Lower lobe of right lung (tissue), 2 donors: Measurements from ENCODE around the gene PTPRG. TPM values are rescaled to one million over a fixed set of nuclear protein-coding genes. Genes with fewer than 3 reads are reported as not detected.

Experiments
- ATAC-seq, 2 donors: fragments of 200-7000 bp; cut with Tn5 transposase; one replicate each; pipeline ENCODE4 v1.9.1; 2020 to 2022; ENCODE audit warnings: mild to moderate bottlenecking in 2 of 2, moderate library complexity in 2 of 2
- DNase-seq: peaks from one replicate; pipeline ENCODE4 v3.0.0-alpha.2; 2020
- H3K27ac ChIP-seq: fragments of 200-600 bp; one replicate; pipeline ENCODE4 v1.8.0; 2022
- H3K27me3 ChIP-seq: fragments of 200-600 bp; one replicate; pipeline ENCODE4 v1.8.0; 2022; ENCODE audit warnings: low read depth
- H3K36me3 ChIP-seq: fragments of 200-600 bp; one replicate; pipeline ENCODE4 v1.8.0; 2022; ENCODE audit warnings: mild to moderate bottlenecking
- H3K4me1 ChIP-seq: fragments of 200-600 bp; one replicate; pipeline ENCODE4 v1.8.0; 2022
- H3K4me3 ChIP-seq: fragments of 200-600 bp; one replicate; pipeline ENCODE4 v1.8.0; 2022; ENCODE audit warnings: mild to moderate bottlenecking
- H3K9me3 ChIP-seq: fragments of 200-600 bp; one replicate; pipeline ENCODE4 v1.8.0; 2022
- intact Hi-C: fragments of 100-400 bp; cut with DNase I; formaldehyde crosslinking; loops from one replicate; pipeline ENCODE4 v1.11.0; 2022
- total RNA-seq: library from RNA; stranded (reverse); fragmentation: NEBNext Ultra II Directional; extraction: Animal tissue kit (Norgen Biotek cat#: 25700); gene quantifications from one replicate; pipeline ENCODE4 v1.2.1, GENCODE V29; 2021
- TF ChIP-seq, protein P1 (sequence below): fragments of 200-600 bp; IDR thresholded peaks from one replicate; pipeline ENCODE4 v1.8.0; 2022; ENCODE audit warnings: antibody characterized with exemption, mild to moderate bottlenecking
- donor health status: DM: no; HTN: yes; CAD: no; lungs with severe emphysema.

The PTPRG gene
- total RNA-seq, 1 donor from 2014 or later: 67.6 TPM

DNA sequence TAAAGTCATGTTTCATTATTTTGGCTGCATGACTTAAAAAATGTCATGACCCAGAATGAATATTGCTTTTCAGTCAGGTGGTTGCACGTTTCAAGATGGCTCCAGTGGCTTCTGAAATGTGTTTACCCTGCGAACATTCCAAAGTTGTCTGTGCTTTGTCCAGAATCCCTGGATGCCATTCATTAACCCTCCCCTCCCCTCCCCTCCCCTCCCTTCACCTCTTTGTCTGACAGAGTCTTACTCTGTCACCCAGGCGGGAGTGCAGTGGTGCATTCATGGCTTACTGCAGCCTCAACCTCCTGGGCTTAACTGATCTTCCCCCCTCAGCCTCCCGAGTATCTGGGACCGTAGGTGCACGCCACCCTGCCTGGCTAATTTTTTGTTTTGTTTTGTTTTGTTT is 308.0 kb downstream of the PTPRG start:
- no peak overlapping the region for H3K4me3 ChIP-seq
- H3K27me3 ChIP-seq: no peaks in the 10 kb centered on the region
- H3K27ac ChIP-seq: no peak overlapping the region
- no peak for ATAC-seq
- TF ChIP-seq, protein P1, sequence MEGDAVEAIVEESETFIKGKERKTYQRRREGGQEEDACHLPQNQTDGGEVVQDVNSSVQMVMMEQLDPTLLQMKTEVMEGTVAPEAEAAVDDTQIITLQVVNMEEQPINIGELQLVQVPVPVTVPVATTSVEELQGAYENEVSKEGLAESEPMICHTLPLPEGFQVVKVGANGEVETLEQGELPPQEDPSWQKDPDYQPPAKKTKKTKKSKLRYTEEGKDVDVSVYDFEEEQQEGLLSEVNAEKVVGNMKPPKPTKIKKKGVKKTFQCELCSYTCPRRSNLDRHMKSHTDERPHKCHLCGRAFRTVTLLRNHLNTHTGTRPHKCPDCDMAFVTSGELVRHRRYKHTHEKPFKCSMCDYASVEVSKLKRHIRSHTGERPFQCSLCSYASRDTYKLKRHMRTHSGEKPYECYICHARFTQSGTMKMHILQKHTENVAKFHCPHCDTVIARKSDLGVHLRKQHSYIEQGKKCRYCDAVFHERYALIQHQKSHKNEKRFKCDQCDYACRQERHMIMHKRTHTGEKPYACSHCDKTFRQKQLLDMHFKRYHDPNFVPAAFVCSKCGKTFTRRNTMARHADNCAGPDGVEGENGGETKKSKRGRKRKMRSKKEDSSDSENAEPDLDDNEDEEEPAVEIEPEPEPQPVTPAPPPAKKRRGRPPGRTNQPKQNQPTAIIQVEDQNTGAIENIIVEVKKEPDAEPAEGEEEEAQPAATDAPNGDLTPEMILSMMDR: no peak
- no peaks in the 10 kb centered on the region for H3K9me3 ChIP-seq
- no peak for DNase-seq
- H3K36me3 ChIP-seq: no peaks in the 10 kb centered on the region
- no peaks in the 10 kb centered on the region for H3K4me1 ChIP-seq
- intact Hi-C loops: no loop called here

DNA sequence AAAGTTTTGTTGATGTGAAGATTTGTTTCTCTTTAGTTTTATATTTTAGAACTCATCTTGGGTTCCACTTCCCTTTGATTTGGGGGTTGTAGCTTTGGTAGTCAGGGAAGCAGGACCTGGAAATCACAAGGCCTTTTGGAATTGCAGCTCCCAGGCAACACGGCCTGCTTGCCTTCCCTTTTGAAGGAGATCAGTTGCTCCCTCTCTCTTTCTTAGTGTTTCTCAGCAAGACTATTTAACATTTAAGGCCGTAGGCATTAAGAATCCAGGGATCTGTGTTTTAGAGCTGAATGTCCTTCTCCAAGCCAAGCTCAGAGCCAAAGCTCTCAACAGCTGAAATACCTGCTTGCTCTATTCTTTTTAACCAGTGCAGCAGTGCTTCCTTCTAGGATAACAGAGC is 310.3 kb downstream of the PTPRG start:
- H3K27me3 ChIP-seq: no peaks in the 10 kb centered on the region
- H3K4me1 ChIP-seq: peaks cover 6% of the 10 kb centered on the region
- H3K36me3 ChIP-seq: no peaks in the 10 kb centered on the region
- intact Hi-C loops: no loop called here
- no peak for ATAC-seq
- no peak for DNase-seq
- H3K9me3 ChIP-seq: no peaks in the 10 kb centered on the region
- TF ChIP-seq, protein P1: no peak
- H3K4me3 ChIP-seq: no peak overlapping the region
- no peak overlapping the region for H3K27ac ChIP-seq

DNA sequence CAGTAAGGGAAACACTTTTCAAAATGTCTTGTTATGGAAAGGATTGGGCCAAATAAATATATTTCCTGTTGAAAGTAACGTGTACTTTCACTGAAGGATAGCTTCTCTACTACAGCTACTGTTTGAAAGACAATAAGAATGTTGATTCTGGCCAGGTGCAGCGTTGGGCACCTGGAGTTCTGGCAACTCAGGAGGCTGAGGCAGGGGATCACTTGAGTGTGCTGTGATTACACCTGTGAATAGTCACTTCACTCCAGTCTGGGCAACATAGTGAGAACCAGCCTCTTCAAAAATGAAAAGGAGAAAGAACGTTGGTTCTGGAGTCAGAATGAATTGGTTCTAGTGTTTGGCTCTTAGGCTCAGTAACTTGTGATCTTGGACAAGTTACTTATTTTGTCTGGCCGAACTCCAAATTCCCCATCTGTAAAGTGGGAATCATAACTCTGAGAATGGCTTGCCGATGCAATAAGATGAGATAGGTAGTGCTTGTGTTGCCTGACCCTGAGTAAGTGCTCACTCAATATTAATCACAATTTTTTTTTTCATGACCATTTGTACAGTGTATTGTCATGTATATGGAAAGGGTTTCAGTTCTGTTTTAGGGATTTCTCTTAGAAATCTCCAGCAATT is 310.8 kb downstream of the PTPRG start:
- Histone ChIP-seq H3K4me3 (no peak overlapping the region), H3K27me3 (no peaks in the 10 kb centered on the region), H3K9me3 (no peaks in the 10 kb centered on the region), H3K4me1 (peaks cover 10% of the 10 kb centered on the region), H3K27ac (no peak overlapping the region), H3K36me3 (no peaks in the 10 kb centered on the region)
- ATAC-seq (no peak), DNase-seq (no peak)
- TF ChIP-seq, protein P1: no peak
- intact Hi-C loops: no loop called here

DNA sequence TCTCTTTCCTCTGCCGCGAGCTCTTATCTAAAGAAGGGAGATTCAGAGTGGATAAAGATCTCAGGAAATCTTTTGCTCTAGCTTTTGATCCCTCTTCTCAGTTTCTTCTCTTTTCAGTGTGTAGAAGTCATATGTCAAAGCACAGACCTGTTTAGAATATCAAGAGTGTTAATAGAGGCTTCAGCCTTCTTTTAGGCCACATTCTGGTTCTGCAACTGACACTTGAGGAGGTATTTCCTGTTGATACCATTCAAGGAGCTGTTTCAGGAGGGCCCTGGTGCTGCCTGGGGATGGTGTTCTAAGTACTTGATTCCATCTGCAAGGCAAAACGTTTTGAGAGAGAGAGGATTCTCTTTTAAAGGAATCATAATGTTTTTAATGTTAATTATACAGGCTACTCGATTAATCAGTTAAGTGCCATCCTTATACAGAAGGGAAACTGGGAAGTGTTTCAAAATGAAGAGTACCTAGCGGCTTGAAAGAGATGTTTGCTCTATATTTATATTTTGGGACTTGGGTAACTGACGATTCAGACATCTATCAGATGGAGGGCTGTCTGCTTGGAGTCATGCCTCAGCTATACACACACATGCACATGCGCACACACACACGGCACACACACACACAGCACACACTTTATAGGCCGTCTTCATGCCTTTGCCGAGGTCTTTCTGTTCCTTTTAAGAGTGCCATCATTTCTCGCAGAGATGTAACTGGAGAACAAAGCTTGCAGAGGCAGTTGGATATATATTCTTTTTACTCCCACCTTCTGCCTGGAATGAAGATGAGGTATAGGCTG is 313.9 kb downstream of the PTPRG start:
- Histone ChIP-seq H3K36me3 (no peaks in the 10 kb centered on the region), H3K27me3 (no peaks in the 10 kb centered on the region), H3K27ac (no peak overlapping the region), H3K4me3 (no peak overlapping the region), H3K9me3 (no peaks in the 10 kb centered on the region), H3K4me1 (peaks cover 17% of the 10 kb centered on the region)
- intact Hi-C loops: no loop called here
- peak; percentile 81 to 85 for ATAC-seq
- TF ChIP-seq, protein P1: no peak
- DNase-seq: no peak

DNA sequence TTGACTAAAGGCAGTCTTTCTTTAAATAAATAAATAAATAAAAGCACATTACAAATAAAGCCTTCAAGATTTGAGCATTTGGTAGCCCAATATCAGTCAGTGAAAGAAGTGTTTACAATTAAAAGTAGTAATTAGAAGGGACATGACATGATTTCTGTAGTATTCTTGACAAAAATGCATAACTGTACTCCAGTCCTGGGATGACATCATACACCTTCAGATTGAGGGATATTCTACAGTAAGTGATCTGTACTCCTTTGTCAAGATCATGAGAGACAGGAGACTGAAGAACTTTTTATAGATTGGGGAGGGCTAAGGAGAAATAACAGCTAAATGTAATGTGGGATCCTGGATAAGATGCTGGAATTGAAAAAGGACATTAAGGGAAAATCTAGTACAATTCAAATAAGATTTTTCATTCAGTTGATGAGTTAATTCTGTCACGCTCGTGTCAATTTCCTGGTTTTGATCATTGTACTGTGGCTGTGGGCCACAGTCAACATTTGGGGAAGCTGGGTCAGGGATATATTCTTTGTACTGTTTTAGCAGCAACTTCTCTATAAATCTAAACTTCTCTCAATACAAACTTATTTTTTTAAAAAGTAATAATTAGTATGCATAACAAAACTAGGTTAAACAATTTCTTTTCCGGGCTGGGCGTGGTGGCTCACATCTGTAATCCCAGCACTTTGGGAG is 314.8 kb downstream of the PTPRG start:
- Histone ChIP-seq H3K9me3 (no peaks in the 10 kb centered on the region), H3K4me1 (peaks cover 17% of the 10 kb centered on the region), H3K27ac (no peak overlapping the region), H3K27me3 (no peaks in the 10 kb centered on the region), H3K36me3 (no peaks in the 10 kb centered on the region), H3K4me3 (no peak overlapping the region)
- TF ChIP-seq, protein P1: no peak
- intact Hi-C loops: no loop called here
- DNase-seq (no peak), ATAC-seq (no peak)
